Measurements from ENCODE around the gene PHACTR1. TPM values are rescaled to one million over a fixed set of nuclear protein-coding genes. Genes with fewer than 3 reads are reported as not detected.

PHACTR1 gene
- total RNA-seq, 4 donors from 2014 or later: 1.2 to 3.2 (median 1.6) TPM; not detected in 1

- TF ChIP-seq EP300 (IDR thresholded peaks at IDR 0.05; ENCODE audit: low read depth) (no peak), POLR2A (IDR thresholded peaks at IDR 0.05) (no peak), POLR2AphosphoS5 (IDR thresholded peaks at IDR 0.05) (no peak)
- TF ChIP-seq, protein P1, sequence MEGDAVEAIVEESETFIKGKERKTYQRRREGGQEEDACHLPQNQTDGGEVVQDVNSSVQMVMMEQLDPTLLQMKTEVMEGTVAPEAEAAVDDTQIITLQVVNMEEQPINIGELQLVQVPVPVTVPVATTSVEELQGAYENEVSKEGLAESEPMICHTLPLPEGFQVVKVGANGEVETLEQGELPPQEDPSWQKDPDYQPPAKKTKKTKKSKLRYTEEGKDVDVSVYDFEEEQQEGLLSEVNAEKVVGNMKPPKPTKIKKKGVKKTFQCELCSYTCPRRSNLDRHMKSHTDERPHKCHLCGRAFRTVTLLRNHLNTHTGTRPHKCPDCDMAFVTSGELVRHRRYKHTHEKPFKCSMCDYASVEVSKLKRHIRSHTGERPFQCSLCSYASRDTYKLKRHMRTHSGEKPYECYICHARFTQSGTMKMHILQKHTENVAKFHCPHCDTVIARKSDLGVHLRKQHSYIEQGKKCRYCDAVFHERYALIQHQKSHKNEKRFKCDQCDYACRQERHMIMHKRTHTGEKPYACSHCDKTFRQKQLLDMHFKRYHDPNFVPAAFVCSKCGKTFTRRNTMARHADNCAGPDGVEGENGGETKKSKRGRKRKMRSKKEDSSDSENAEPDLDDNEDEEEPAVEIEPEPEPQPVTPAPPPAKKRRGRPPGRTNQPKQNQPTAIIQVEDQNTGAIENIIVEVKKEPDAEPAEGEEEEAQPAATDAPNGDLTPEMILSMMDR (IDR thresholded peaks at IDR 0.05): no peak
- Histone ChIP-seq H3K9me3 (no peaks in the 10 kb centered on the region), H3K4me3 (no peak overlapping the region), H3K27me3 (peaks cover 3% of the 10 kb centered on the region), H3K27ac (no peak overlapping the region), H3K4me1 (no peaks in the 10 kb centered on the region), H3K36me3 (no peaks in the 10 kb centered on the region)
- in situ Hi-C loops (cut with MboI; ENCODE audit: low pct_ligation_motif_present in 1 of 4, low pct_unique_long_range_greater_than_20kb in 1 of 4, low sequenced_read_pairs in 3 of 4) (no loop called here), intact Hi-C loops (cut with DNase I; ENCODE audit: low total_unique reads) (no loop called here)
- no peak for DNase-seq
Observed at GRCh38 chr6:13000537-13000936, 284.0 kb downstream of the PHACTR1 start.

DNA sequence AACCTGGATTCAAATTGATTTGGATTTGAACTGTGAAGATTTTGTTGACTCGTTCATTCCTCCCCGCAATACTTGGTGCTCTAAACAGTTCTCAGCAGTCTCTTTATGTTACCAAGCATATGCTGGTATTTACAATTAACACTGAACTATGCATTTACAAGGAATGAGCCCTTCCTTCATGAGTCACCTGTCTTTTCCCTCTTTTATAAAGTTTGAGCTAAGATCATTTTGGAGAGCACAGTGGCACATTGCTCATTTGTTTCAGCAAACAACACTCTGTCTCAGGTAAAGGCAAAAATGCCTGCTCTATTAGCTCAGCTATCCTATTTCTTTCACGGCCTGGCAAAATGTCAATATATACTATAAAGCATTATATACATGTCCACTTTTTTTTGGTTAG lies 285.4 kb downstream of the PHACTR1 start:
- WGBS, 2 donors (ENCODE audit: low coverage in 1 of 2): 75 to 78% methylated on average over 3 of the region's 3 CpGs
- peaks cover 3% of the 10 kb centered on the region for H3K27me3 ChIP-seq
- no peak for TF ChIP-seq POLR2AphosphoS5 (IDR thresholded peaks at IDR 0.05)
- TF ChIP-seq, protein P1 (IDR thresholded peaks at IDR 0.05): no peak

DNA sequence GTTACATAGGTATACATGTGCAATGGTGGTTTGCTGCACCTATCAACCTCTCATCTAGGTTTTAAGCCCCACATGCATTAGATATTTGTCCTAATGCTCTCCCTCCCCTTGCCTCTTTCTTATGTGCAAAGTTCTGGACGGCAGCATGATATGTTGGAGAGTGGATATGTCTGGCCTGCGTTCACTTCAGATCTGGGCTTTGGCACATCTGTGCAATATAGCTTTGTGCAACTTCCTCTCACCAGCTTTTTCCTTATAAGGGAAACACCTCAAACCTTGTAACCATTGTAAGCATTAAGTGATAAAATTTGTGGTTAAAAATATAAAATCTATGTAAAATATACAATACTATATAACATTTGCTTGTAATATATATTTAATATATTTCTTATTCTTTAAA lies 288.0 kb downstream of the PHACTR1 start:
- Histone ChIP-seq H3K27ac (no peak overlapping the region), H3K36me3 (no peaks in the 10 kb centered on the region), H3K27me3 (peaks cover 3% of the 10 kb centered on the region), H3K4me3 (no peak overlapping the region), H3K9me3 (no peaks in the 10 kb centered on the region), H3K4me1 (peaks cover 0 to 6% (median 0%) of the 10 kb centered on the region in 4 donors)
- intact Hi-C loops (cut with DNase I; ENCODE audit: low total_unique reads): no loop called here
- in situ Hi-C loops (cut with MboI; ENCODE audit: low pct_ligation_motif_present in 1 of 4, low pct_unique_long_range_greater_than_20kb in 1 of 4, low sequenced_read_pairs in 3 of 4): no loop called here
- TF ChIP-seq POLR2AphosphoS5 (IDR thresholded peaks at IDR 0.05) (no peak), POLR2A (IDR thresholded peaks at IDR 0.05) (no peak), EP300 (IDR thresholded peaks at IDR 0.05; ENCODE audit: low read depth) (no peak)
- TF ChIP-seq, protein P1 (IDR thresholded peaks at IDR 0.05): no peak
- 48% methylated on average over 2 of the region's 2 CpGs; no CpG with 5 or more reads in 1 of the 2 donors for WGBS, 2 donors (ENCODE audit: low coverage in 1 of 2)
- no peak for DNase-seq

More for the DNA sequence above, 285.4 kb downstream of the PHACTR1 start:
- Histone ChIP-seq H3K27ac (no peak overlapping the region), H3K9me3 (no peaks in the 10 kb centered on the region), H3K36me3 (no peaks in the 10 kb centered on the region), H3K4me3 (no peak overlapping the region), H3K4me1 (peaks cover 0 to 1% (median 0%) of the 10 kb centered on the region in 4 donors)
- intact Hi-C loops (cut with DNase I; ENCODE audit: low total_unique reads): no loop called here
- DNase-seq: no peak
- in situ Hi-C loops (cut with MboI; ENCODE audit: low pct_ligation_motif_present in 1 of 4, low pct_unique_long_range_greater_than_20kb in 1 of 4, low sequenced_read_pairs in 3 of 4): no loop called here

DNA sequence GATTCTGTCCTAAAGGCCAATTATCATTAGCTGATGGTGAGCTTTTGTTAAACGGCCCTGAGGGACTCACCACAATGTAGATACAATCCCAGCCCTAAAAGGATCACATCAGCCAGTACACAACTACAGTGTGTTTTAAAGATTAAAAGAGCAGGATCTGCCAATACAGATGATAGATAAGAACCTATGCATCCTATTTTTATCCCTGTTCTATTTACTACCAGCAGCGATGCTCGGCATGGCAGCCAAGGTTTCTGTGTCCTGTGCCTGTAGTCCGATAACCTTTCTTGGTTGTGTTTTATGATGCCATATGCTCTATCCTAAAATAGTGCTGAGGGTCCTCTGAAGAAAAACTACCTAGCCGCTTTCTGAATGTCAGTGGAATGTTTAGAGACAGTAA lies 289.4 kb downstream of the PHACTR1 start:
- Histone ChIP-seq H3K4me3 (no peak overlapping the region), H3K27me3 (peaks cover 14% of the 10 kb centered on the region), H3K27ac (no peak overlapping the region), H3K4me1 (peaks cover 0 to 6% (median 0%) of the 10 kb centered on the region in 4 donors), H3K9me3 (no peaks in the 10 kb centered on the region), H3K36me3 (no peaks in the 10 kb centered on the region)
- TF ChIP-seq, protein P1 (IDR thresholded peaks at IDR 0.05): no peak
- TF ChIP-seq POLR2AphosphoS5 (IDR thresholded peaks at IDR 0.05) (no peak), EP300 (IDR thresholded peaks at IDR 0.05; ENCODE audit: low read depth) (no peak), POLR2A (IDR thresholded peaks at IDR 0.05) (no peak)
- 70 to 91% methylated on average over 2 to 5 of the region's 5 CpGs for WGBS, 2 donors (ENCODE audit: low coverage in 1 of 2)
- intact Hi-C loops (cut with DNase I; ENCODE audit: low total_unique reads) (no loop called here), in situ Hi-C loops (cut with MboI; ENCODE audit: low pct_ligation_motif_present in 1 of 4, low pct_unique_long_range_greater_than_20kb in 1 of 4, low sequenced_read_pairs in 3 of 4) (no loop called here)
- no peak for DNase-seq
